Measurements from ENCODE around the gene PRDM16.

The PRDM16 gene

DNA sequence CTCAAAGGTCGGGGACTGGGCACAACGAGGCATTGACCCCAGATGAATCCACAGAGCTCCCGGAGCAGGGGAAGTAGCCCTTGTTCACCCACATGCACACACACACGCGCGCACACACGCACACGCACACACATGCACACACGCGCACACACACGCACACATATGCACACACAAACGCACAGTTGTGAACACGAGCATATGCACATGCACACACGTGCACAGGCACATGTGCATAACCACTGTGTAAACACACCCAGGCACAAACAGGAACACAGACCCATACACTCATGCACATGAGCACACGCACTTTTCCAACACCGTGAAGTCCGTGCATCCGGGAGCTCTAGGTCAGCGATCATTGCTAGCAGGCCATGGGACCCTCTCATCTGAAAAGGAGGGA lies 208.6 kb downstream of the PRDM16 start:
- DNase-seq (ENCODE audit: extremely low read depth, insufficient read length), result no peak
- TF ChIP-seq, protein P1, sequence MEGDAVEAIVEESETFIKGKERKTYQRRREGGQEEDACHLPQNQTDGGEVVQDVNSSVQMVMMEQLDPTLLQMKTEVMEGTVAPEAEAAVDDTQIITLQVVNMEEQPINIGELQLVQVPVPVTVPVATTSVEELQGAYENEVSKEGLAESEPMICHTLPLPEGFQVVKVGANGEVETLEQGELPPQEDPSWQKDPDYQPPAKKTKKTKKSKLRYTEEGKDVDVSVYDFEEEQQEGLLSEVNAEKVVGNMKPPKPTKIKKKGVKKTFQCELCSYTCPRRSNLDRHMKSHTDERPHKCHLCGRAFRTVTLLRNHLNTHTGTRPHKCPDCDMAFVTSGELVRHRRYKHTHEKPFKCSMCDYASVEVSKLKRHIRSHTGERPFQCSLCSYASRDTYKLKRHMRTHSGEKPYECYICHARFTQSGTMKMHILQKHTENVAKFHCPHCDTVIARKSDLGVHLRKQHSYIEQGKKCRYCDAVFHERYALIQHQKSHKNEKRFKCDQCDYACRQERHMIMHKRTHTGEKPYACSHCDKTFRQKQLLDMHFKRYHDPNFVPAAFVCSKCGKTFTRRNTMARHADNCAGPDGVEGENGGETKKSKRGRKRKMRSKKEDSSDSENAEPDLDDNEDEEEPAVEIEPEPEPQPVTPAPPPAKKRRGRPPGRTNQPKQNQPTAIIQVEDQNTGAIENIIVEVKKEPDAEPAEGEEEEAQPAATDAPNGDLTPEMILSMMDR (IDR thresholded peaks at IDR 0.05; ENCODE audit: insufficient read depth, low read length, poor library complexity, severe bottlenecking), result no peak
- H3K27me3 ChIP-seq (replicated peaks; ENCODE audit: control insufficient read depth, insufficient read depth, low read length), result no peaks in the 10 kb centered on the region; the same call in 1 of the 2 replicates
- H3K4me3 ChIP-seq (replicated peaks; ENCODE audit: low read depth, low read length), result no peak overlapping the region
- H3K36me3 ChIP-seq (ENCODE audit: control insufficient read depth, insufficient read depth, low read length), result no peaks in the 10 kb centered on the region

DNA sequence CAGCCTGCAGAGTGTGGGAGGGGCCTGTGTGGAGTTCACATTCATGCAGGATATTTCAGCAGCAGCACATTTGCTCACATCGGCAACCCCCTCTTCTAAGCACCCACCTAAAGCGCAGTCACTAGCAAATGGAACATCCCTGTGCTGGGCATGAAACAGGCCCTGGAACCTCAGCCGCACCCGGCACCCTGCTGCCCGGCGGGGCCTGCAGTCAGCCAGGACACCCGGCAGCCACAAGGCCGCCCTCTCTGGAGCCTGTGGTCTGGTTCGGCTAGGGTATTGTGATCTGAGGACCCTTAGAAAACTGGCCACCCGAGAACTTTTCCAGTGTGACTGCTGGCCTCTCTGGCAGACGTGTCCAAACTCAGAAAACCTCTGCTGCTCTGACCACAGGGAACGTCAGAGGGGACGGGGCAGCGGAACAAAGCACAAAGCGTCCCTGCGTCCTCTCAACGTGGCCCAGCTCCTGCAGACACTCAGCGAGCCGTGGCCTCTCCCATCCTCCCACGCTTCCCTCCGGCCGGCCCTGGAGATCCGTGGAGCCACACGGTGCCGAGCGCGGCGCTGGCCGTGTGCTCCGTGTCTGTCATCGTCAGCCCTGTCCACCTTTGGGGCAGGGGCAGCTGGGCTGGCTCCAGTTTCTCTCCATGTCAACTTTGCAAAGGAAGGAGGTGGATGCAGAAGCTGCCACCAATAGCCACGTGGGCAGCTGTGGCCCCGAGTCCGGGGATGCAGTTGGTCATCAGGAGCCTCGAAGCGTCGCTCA lies 209.6 kb downstream of the PRDM16 start:
- DNase-seq (ENCODE audit: extremely low read depth, insufficient read length), result no peak
- Histone ChIP-seq H3K4me3 (replicated peaks; ENCODE audit: low read depth, low read length) (no peak overlapping the region), H3K27me3 (replicated peaks; ENCODE audit: control insufficient read depth, insufficient read depth, low read length) (no peaks in the 10 kb centered on the region; the same call in 1 of the 2 replicates), H3K36me3 (ENCODE audit: control insufficient read depth, insufficient read depth, low read length) (no peaks in the 10 kb centered on the region)
- TF ChIP-seq, protein P1 (IDR thresholded peaks at IDR 0.05; ENCODE audit: insufficient read depth, low read length, poor library complexity, severe bottlenecking), result no peak

DNA sequence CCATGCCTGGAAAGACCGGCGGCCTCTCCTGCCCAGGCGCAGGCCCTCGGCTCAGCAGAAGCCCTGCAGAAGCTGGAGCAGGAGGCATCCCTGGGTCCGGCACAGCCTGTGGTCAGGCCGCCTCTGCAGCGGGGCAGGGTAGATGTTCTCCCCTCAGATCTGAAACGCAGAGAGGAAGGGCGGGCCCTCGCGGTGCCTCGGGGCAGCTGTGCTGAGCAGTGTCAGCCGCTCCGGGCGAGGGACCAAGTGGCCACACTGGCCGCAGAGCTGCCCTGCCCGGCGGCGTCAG lies 210.1 kb downstream of the PRDM16 start:
- TF ChIP-seq, protein P1 (IDR thresholded peaks at IDR 0.05; ENCODE audit: insufficient read depth, low read length, poor library complexity, severe bottlenecking), result no peak
- no peak overlapping the region for H3K4me3 ChIP-seq (replicated peaks; ENCODE audit: low read depth, low read length)
- H3K27me3 ChIP-seq (replicated peaks; ENCODE audit: control insufficient read depth, insufficient read depth, low read length), result no peaks in the 10 kb centered on the region; the same call in 1 of the 2 replicates
- no peaks in the 10 kb centered on the region for H3K36me3 ChIP-seq (ENCODE audit: control insufficient read depth, insufficient read depth, low read length)
- DNase-seq (ENCODE audit: extremely low read depth, insufficient read length), result no peak

DNA sequence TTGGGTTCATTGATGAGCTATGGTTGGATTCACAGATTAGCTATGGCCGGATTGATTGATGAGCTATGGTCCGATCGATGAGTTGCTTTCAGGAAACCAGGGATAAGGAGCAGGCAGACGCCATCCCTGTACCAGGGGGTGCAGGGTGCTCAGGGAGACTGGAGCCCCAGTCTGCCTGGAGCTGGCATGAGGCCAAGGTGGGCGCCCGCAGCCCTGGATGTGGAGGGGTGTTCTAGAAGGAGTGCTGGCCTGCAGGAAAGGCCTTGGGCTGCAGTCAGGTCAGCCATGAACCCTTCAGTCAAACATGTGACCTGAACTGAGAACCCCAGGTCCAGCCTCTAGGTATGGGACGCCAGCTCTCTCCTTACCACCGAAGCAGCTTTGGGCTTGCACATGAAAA lies 212.7 kb downstream of the PRDM16 start:
- DNase-seq (ENCODE audit: extremely low read depth, insufficient read length), result no peak
- TF ChIP-seq, protein P1 (IDR thresholded peaks at IDR 0.05; ENCODE audit: insufficient read depth, low read length, poor library complexity, severe bottlenecking), result no peak
- Histone ChIP-seq H3K36me3 (ENCODE audit: control insufficient read depth, insufficient read depth, low read length) (no peaks in the 10 kb centered on the region), H3K27me3 (replicated peaks; ENCODE audit: control insufficient read depth, insufficient read depth, low read length) (no peaks in the 10 kb centered on the region; the same call in 1 of the 2 replicates), H3K4me3 (replicated peaks; ENCODE audit: low read depth, low read length) (no peak overlapping the region)

DNA sequence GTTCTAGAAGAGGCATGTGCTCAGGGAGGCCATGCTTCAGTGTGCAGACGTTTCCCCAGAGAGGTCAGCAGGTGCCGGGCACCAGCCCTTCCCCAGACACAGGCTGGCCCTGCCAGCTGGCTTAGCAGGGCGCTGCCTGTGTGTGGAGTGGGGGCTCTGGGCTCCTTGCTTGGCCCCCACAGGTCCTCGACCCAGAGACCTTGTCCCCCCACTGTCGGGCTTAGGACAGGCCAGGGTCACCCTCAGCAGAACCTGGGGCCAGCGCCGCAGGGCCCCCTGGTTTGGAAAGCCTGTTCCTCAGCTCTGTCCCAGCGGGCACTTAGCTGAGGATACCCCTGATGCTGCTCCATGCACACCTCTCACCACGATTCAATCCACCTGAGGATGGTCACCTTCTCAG lies 213.2 kb downstream of the PRDM16 start:
- Histone ChIP-seq H3K27me3 (replicated peaks; ENCODE audit: control insufficient read depth, insufficient read depth, low read length) (no peaks in the 10 kb centered on the region; the same call in 1 of the 2 replicates), H3K36me3 (ENCODE audit: control insufficient read depth, insufficient read depth, low read length) (no peaks in the 10 kb centered on the region), H3K4me3 (replicated peaks; ENCODE audit: low read depth, low read length) (no peak overlapping the region)
- no peak for DNase-seq (ENCODE audit: extremely low read depth, insufficient read length)
- TF ChIP-seq, protein P1 (IDR thresholded peaks at IDR 0.05; ENCODE audit: insufficient read depth, low read length, poor library complexity, severe bottlenecking), result no peak

Data from GM06990 (cell line).